Measurements from ENCODE around the gene FLYWCH1.
"Not testable (repeated sequence)": the region's sequence is repeated elsewhere in the genome, so short reads cannot be mapped to it uniquely, and the experiment has no call there.

Gene FLYWCH1

GRCh38 chr16:2925951-2926649 lies 14.4 kb downstream of the FLYWCH1 start:
- DNase-seq (ENCODE audit: low read depth), result no peak

GRCh38 chr16:2926650-2926999 lies 14.9 kb downstream of the FLYWCH1 start:
- no peak for DNase-seq (ENCODE audit: low read depth)

GRCh38 chr16:2927010-2927646 lies 15.4 kb downstream of the FLYWCH1 start:
- DNase-seq (ENCODE audit: low read depth), result no peak

GRCh38 chr16:2928151-2928550 lies 16.4 kb downstream of the FLYWCH1 start:
- not testable (repeated sequence) for DNase-seq (ENCODE audit: low read depth)

GRCh38 chr16:2928796-2929195 lies 17.1 kb downstream of the FLYWCH1 start:
- DNase-seq (ENCODE audit: low read depth), result no peak

GRCh38 chr16:2929693-2930092 lies 18.0 kb downstream of the FLYWCH1 start:
- DNase-seq (ENCODE audit: low read depth), result no peak

- DNase-seq (ENCODE audit: low read depth), result no peak
These were observed 18.5 kb downstream of the FLYWCH1 start for GRCh38 chr16:2930236-2930635.

GRCh38 chr16:2931231-2931914 lies 19.6 kb downstream of the FLYWCH1 start:
- not testable (repeated sequence) for DNase-seq (ENCODE audit: low read depth)

GRCh38 chr16:2933136-2933535 lies 21.4 kb downstream of the FLYWCH1 start:
- DNase-seq (ENCODE audit: low read depth), result no peak

- DNase-seq (ENCODE audit: low read depth), result no peak
These were observed 22.0 kb downstream of the FLYWCH1 start for GRCh38 chr16:2933701-2934100.

GRCh38 chr16:2934450-2934849 lies 22.7 kb downstream of the FLYWCH1 start:
- DNase-seq (ENCODE audit: low read depth), result no peak

GRCh38 chr16:2936436-2937011 lies 24.8 kb downstream of the FLYWCH1 start:
- no peak for DNase-seq (ENCODE audit: low read depth)

GRCh38 chr16:2937170-2937569 lies 25.4 kb downstream of the FLYWCH1 start:
- DNase-seq (ENCODE audit: low read depth), result no peak

GRCh38 chr16:2938206-2938605 lies 26.5 kb downstream of the FLYWCH1 start:
- no peak for DNase-seq (ENCODE audit: low read depth)

GRCh38 chr16:2939968-2940367 lies 28.2 kb downstream of the FLYWCH1 start:
- no peak for DNase-seq (ENCODE audit: low read depth)

GRCh38 chr16:2942045-2942444 lies 30.3 kb downstream of the FLYWCH1 start:
- no peak for DNase-seq (ENCODE audit: low read depth)

- not testable (repeated sequence) for DNase-seq (ENCODE audit: low read depth)
These were observed 32.0 kb downstream of the FLYWCH1 start for GRCh38 chr16:2943716-2944115.

- DNase-seq (ENCODE audit: low read depth), result no peak
These were observed 34.9 kb downstream of the FLYWCH1 start for GRCh38 chr16:2946649-2947048.

- DNase-seq (ENCODE audit: low read depth), result no peak
These were observed 37.3 kb downstream of the FLYWCH1 start for GRCh38 chr16:2948807-2949704.

- no peak for DNase-seq (ENCODE audit: low read depth)
These were observed 38.1 kb downstream of the FLYWCH1 start for GRCh38 chr16:2949705-2950352.

GRCh38 chr16:2950353-2950724 lies 38.6 kb downstream of the FLYWCH1 start:
- DNase-seq (ENCODE audit: low read depth), result no peak

All from GM04504 (cell line).